Heart left ventricle (tissue), 13 donors: ENCODE data around the gene ZNF776.

Experiments used
- CTCF ChIP-seq, 12 donors: fragments of 200-600 bp; sonication (generic) in 4 of 12; IDR thresholded peaks; one replicate each; pipeline versions ENCODE4 v1.5.0 to v1.8.0; 2018 to 2022; ENCODE audit warnings: antibody characterized with exemption in 12 of 12, mild to moderate bottlenecking in 5 of 12
- POLR2A ChIP-seq, 2 donors: fragments of 450-650 bp; IDR thresholded peaks; one replicate each; pipeline ENCODE4 v1.6.1; 2017; ENCODE audit warnings: antibody characterized with exemption in 2 of 2, mild to moderate bottlenecking in 2 of 2, moderate library complexity in 2 of 2
- donor health status: ischemic (EF 13 %, LVEDD 7.1; RV severe dilation, severe dysfunction).
- donor health status: DM: no; HTN: yes; CAD: no.
- donor health status: DM: no; HTN: no; CAD: no.
- donor health status: ischemic (EF 25% LVEDD 6.9; RV normal size, moderate dysfunction).
- donor health status: ischemic (EF 25% LVEDD 5.7; RV mildly dilated, moderate dysfunction).
- donor health status: ischemic (EF 35%, LVEDD 5.7; RV mildly dilated, moderate dysfunction).
- donor health status: nonischemic (EF 11% LVEDD 7.7; RV severe dilation, severe dysfunction).
- donor health status: DM: yes; HTN: yes; CAD: no.
- donor health status: PGD.
- donor health status: ischemic (EF 29% LVEDD 5.4; RV normal size, mild dysfunction).
- donor health status: nonischemic (EF 23%, LVEDD 6.1; RV moderate dilation, normal function).

- no peak for TF ChIP-seq CTCF (IDR thresholded peaks at IDR 0.05)
- TF ChIP-seq POLR2A (IDR thresholded peaks at IDR 0.05) = no peak
These were observed 26.6 kb upstream of the ZNF776 start for GRCh38 chr19:57719901-57720519.
